PFSK-1 (cell line): ENCODE data around the gene FERMT2.

Experiments
- FOXP2 ChIP-seq: optimal IDR thresholded peaks from 2 replicates; pipeline ENCODE3; 2011; ENCODE audit warnings: borderline replicate concordance, control low read depth, inconsistent platforms; ENCODE audit not compliant: insufficient read depth; ENCODE audit errors: extremely low read length, extremely low read depth
- POLR2AphosphoS5 ChIP-seq: IDR thresholded peaks from 2 replicates; pipeline ENCODE4 v1.6.1; 2012; ENCODE audit warnings: low read depth, mild to moderate bottlenecking, control low read depth, low read length, moderate library complexity
- REST ChIP-seq, 2 experiments: IDR thresholded peaks; 2 replicates each; pipeline versions ENCODE4 v1.6.1 to v1.8.0; 2011 to 2012; ENCODE audit warnings: low read depth in 2 of 2, low read length in 2 of 2, control low read depth in 1 of 2, inconsistent platforms in 1 of 2, mild to moderate bottlenecking in 1 of 2, moderate library complexity in 1 of 2; ENCODE audit not compliant: insufficient read depth in 1 of 2
- SIN3A ChIP-seq: IDR thresholded peaks from 2 replicates; pipeline ENCODE4 v1.6.1; 2012; ENCODE audit warnings: mild to moderate bottlenecking, low read length, moderate library complexity, borderline replicate concordance; ENCODE audit not compliant: insufficient read depth
- TAF1 ChIP-seq: IDR thresholded peaks from 2 replicates; pipeline ENCODE4 v1.6.1; 2012; ENCODE audit warnings: low read length, control low read depth, borderline replicate concordance; ENCODE audit not compliant: insufficient read depth

The FERMT2 gene

GRCh38 chr14:52906141-52906601 is 44.7 kb downstream of the FERMT2 start:
- no peak for TF ChIP-seq POLR2AphosphoS5
- no peak for TF ChIP-seq REST (IDR thresholded peaks at IDR 0.05; ENCODE audit: insufficient read depth in 1 of 2, low read depth in 2 of 2, low read length in 2 of 2)
- no peak for TF ChIP-seq FOXP2
- TF ChIP-seq SIN3A: no peak
- no peak for TF ChIP-seq TAF1

DNA sequence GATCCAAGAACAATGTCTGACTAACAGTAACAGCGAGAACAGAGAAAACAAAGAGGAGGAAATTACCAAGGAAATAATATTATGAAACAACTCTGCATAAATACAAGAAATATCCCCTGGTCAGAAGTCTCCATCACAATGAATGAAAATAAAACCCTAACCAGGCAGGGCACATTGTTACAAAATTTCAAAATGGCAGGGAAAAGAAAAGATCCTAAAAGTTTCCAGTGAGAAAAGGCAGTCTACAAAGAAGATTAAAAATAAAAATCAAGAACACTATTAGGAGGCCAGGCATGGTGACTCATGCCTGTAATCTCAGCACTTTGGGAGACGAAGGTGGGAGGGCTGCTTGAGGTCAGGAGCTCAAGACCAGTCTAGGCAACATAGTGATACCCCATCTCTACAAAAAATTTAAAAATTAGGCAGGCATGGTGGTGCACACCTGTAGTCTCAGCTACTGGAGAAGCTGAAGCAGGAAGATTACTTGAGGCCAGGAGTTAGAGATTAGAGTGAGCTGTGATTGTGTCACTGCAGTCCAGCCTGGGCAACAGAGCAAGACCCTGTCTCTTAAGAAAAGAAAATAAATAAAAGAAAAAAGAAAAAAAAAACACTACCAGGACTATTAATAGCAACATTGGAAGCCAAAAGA is 47.8 kb downstream of the FERMT2 start:
- TF ChIP-seq TAF1 (no peak), POLR2AphosphoS5 (no peak)

DNA sequence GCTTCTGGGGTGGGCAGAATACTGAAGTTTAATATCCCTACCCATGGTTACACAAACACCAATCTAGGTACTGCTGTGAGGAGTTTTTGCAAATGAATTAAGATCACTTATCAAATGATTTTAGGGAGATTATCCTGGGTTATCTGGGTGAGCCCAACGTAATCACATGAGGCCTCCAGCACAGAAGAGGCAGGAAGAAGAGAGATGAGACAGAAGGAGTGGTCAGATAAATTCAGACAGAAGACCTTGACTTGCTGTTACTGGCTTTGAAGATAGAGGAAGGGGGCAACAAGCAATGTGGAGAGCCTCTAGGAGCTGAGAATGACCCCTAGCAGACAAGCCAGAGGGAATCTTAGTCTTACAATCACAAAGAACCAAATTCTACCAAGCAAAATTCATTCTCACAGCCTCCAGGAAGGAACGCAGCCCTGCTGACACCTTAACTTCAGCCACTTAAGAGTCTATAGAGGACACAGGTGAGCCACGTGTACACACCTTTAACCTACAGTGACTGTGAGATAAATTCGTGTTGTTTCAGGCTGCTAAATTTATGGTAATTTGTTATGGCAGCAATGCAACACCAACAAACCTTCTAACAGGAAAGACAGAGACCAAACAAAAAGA is 49.4 kb downstream of the FERMT2 start:
- TF ChIP-seq TAF1 (no peak), POLR2AphosphoS5 (no peak), SIN3A (no peak), FOXP2 (no peak), REST (IDR thresholded peaks at IDR 0.05; ENCODE audit: insufficient read depth in 1 of 2, low read depth in 2 of 2, low read length in 2 of 2) (no peak)

GRCh38 chr14:52900731-52901130 is 50.1 kb downstream of the FERMT2 start:
- TF ChIP-seq REST (IDR thresholded peaks at IDR 0.05; ENCODE audit: insufficient read depth in 1 of 2, low read depth in 2 of 2, low read length in 2 of 2) (no peak), TAF1 (no peak), SIN3A (no peak), FOXP2 (no peak), POLR2AphosphoS5 (no peak)

- TF ChIP-seq TAF1: no peak
- TF ChIP-seq FOXP2: no peak
- no peak for TF ChIP-seq REST (IDR thresholded peaks at IDR 0.05; ENCODE audit: insufficient read depth in 1 of 2, low read depth in 2 of 2, low read length in 2 of 2)
- no peak for TF ChIP-seq POLR2AphosphoS5
- no peak for TF ChIP-seq SIN3A
Observed at GRCh38 chr14:52898496-52898895, 52.4 kb downstream of the FERMT2 start.
